GM12892 (cell line): ENCODE results near the gene CALU.

Experiments used
- POLR2A ChIP-seq: IDR thresholded peaks from 2 replicates; pipeline ENCODE4 v1.6.1; 2011; ENCODE audit warnings: low read depth, low read length, control low read depth
- TAF1 ChIP-seq: IDR thresholded peaks from 2 replicates; pipeline ENCODE4 v1.6.1; 2011; ENCODE audit warnings: low read depth, mild to moderate bottlenecking, control low read depth, low read length, borderline replicate concordance

DNA sequence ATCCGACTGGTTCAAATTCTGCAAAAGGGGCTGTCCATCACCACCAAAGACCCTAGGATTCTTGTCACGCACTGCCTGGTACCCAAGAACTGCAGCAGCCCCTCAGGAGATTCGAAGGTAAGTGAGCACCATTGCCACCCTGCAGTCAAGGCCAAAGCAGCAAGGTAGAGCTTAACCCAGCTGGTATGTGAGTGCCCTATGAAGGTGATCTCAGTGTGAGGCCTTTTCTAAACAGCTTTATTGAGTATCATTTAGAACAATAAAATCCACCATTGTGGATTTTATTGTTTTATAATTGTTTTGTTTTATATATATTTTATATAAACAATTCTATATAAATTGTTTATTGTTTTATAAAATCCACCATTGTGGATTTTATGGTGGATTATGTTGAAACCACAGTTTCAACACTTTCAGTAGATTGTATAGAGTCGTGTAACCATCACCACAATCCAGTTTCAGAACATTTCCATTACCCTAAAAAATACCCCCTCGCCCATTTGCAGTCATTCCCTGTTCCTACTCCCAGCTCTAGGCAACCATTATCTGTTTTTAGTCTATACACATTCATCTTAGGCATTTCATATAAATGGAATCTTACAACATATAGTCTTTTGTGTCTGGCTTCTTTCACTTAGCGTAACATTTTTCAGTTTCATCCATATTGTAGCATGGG is 20.1 kb upstream of the CALU start:
- TF ChIP-seq TAF1 (no peak), POLR2A (no peak)
